Posterior vena cava (tissue), 2 donors: Measurements from ENCODE around the gene METTL4. TPM values are rescaled to one million over a fixed set of nuclear protein-coding genes. Genes with fewer than 3 reads are reported as not detected.

ENCODE experiments used
- DNase-seq: peaks from one replicate; pipeline ENCODE4 v3.0.0-alpha.2; 2020; ENCODE audit warnings: low spot score
- intact Hi-C, 2 donors: fragments of 100-400 bp; cut with DNase I; formaldehyde crosslinking; loops; one replicate each; pipeline versions ENCODE4 v1.14.1 to v1.14.2; 2022 to 2023
- long read RNA-seq, 2 donors: library from polyadenylated mRNA; unstranded; transcript quantifications; one replicate each; pipeline ENCODE4 v2.0.0, GENCODE V29; 2020 to 2021
- total RNA-seq, 2 donors: library from RNA; stranded (reverse); fragmentation: NEBNext Ultra II Directional; extraction: Animal tissue kit (Norgen Biotek cat#: 25700); gene quantifications; one replicate each; pipeline ENCODE4 v1.2.1, GENCODE V29; 2021
- donor health status: DM: yes; HTN: yes; CAD: no.
- donor health status: DM: yes; HTN: yes; CAD: no.

The METTL4 gene
- total RNA-seq, result 1 to 10 TPM; 7.4 to 8.6 TPM
- long read RNA-seq, donor 1, partial matches to known transcripts, result 0 of 1 reads
- long read RNA-seq, donor 1, other reads (novel, unspliced or antisense), result 0 of 1 reads
- long read RNA-seq, donor 2, partial matches to known transcripts, result 1 of 2 reads
- long read RNA-seq, donor 2, other reads (novel, unspliced or antisense), result 1 of 2 reads

- intact Hi-C loops, result loop anchor here in 1 of 2 donors (2.0 kb wide), 1 partner anchor 85 kb away; no protein-coding TSS in a partner anchor
Measured at GRCh38 chr18:2571200-2572170, at the start of gene METTL4, which contains the start of gene NDC80. Gene METTL4, minus strand, starts transcription at chr18:2571505. Its CDS starts 4,289 bp downstream, at chr18:2567216. Gene NDC80, plus strand, starts transcription at chr18:2571557. Its CDS starts 1,429 bp downstream, at chr18:2572986.

GRCh38 chr18:2618009-2618408, 46.7 kb upstream of the METTL4 start:
- DNase-seq, result no peak
- intact Hi-C loops, result no loop called here

More at GRCh38 chr18:2571200-2572170, at the start of gene METTL4, which contains the start of gene NDC80:
- peak; percentile 96 for DNase-seq

GRCh38 chr18:2617401-2617998, 46.2 kb upstream of the METTL4 start:
- no peak for DNase-seq
- intact Hi-C loops, result no loop called here

- no peak for DNase-seq
- intact Hi-C loops, result no loop called here
Measured at GRCh38 chr18:2612996-2613395, 41.7 kb upstream of the METTL4 start.

- no peak for DNase-seq
- intact Hi-C loops, result no loop called here
Measured at GRCh38 chr18:2610549-2610948, 39.2 kb upstream of the METTL4 start.

- no peak for DNase-seq
Measured at GRCh38 chr18:2609604-2610003, 38.3 kb upstream of the METTL4 start.

GRCh38 chr18:2606335-2606734, 35.0 kb upstream of the METTL4 start:
- intact Hi-C loops, result no loop called here
- no peak for DNase-seq

More at GRCh38 chr18:2609604-2610003, 38.3 kb upstream of the METTL4 start:
- intact Hi-C loops, result no loop called here

GRCh38 chr18:2602844-2603243, 31.5 kb upstream of the METTL4 start:
- DNase-seq, result no peak
- intact Hi-C loops, result no loop called here

- intact Hi-C loops, result no loop called here
- no peak for DNase-seq
Measured at GRCh38 chr18:2597639-2598038, 26.3 kb upstream of the METTL4 start.

GRCh38 chr18:2590303-2590702, 19.0 kb upstream of the METTL4 start:
- intact Hi-C loops, result no loop called here
- no peak for DNase-seq

- no peak for DNase-seq
- intact Hi-C loops, result no loop called here
Measured at GRCh38 chr18:2589345-2590068, 18.2 kb upstream of the METTL4 start.

- DNase-seq, result no peak
- intact Hi-C loops, result no loop called here
Measured at GRCh38 chr18:2588666-2589344, 17.5 kb upstream of the METTL4 start.

- no peak for DNase-seq
- intact Hi-C loops, result no loop called here
Measured at GRCh38 chr18:2587788-2588187, 16.5 kb upstream of the METTL4 start.

- no peak for DNase-seq
- intact Hi-C loops, result no loop called here
Measured at GRCh38 chr18:2573408-2573807, 2.1 kb upstream of the METTL4 start.

- no peak for DNase-seq
- intact Hi-C loops, result no loop called here
Measured at GRCh38 chr18:2572892-2573291, 1.6 kb upstream of the METTL4 start.

GRCh38 chr18:2572171-2572569, 865 bp upstream of the METTL4 start:
- DNase-seq, result no peak
- intact Hi-C loops, result no loop called here

GRCh38 chr18:2570772-2571199, 519 bp downstream of the METTL4 start:
- intact Hi-C loops, result loop anchor here in 1 of 2 donors (2.0 kb wide), 1 partner anchor 86 kb away; no protein-coding TSS in a partner anchor

GRCh38 chr18:2569338-2570207, 1.7 kb downstream of the METTL4 start:
- intact Hi-C loops, result loop anchor here in 1 of 2 donors (2.0 kb wide), 1 partner anchor 87 kb away; no protein-coding TSS in a partner anchor
- no peak for DNase-seq

More at GRCh38 chr18:2570772-2571199, 519 bp downstream of the METTL4 start:
- peak; percentile 92 for DNase-seq
